HepG2 (cell line): ENCODE data around the gene MPZL3. TPM values are rescaled to one million over a fixed set of nuclear protein-coding genes. Genes with fewer than 3 reads are reported as not detected.

Experiments used
- ARNTL ChIP-seq: sonication (generic); formaldehyde crosslinking; IDR thresholded peaks from 2 replicates; pipeline ENCODE4 v1.4.0; 2020; ENCODE audit warnings: mild to moderate bottlenecking, missing genetic modification reagents
- ATF1 ChIP-seq: IDR thresholded peaks from 2 replicates; pipeline ENCODE4 v1.6.1; 2016; ENCODE audit warnings: mild to moderate bottlenecking, control low read depth
- BRF2 ChIP-seq: sonication (generic); formaldehyde crosslinking; IDR thresholded peaks from 2 replicates; pipeline ENCODE4 v1.8.1; 2022; ENCODE audit warnings: mild to moderate bottlenecking, missing genetic modification reagents
- FOSL2 ChIP-seq: sonication (generic); formaldehyde crosslinking; IDR thresholded peaks from 2 replicates; pipeline ENCODE4 v1.4.0; 2020; ENCODE audit warnings: missing genetic modification reagents
- FOXC1 ChIP-seq: sonication (generic); formaldehyde crosslinking; IDR thresholded peaks from 2 replicates; pipeline ENCODE4 v1.8.0; 2022; ENCODE audit warnings: mild to moderate bottlenecking, missing genetic modification reagents, borderline replicate concordance
- ISX ChIP-seq: sonication (generic); formaldehyde crosslinking; conservative IDR thresholded peaks from 2 replicates; pipeline ENCODE4 v1.5.0; 2020; ENCODE audit warnings: missing genetic modification reagents
- KAT8 ChIP-seq: IDR thresholded peaks from 2 replicates; pipeline ENCODE4 v1.6.1; 2016; ENCODE audit warnings: missing genetic modification reagents, missing compliant biosample characterization
- LCORL ChIP-seq, 2 experiments: fragments of 450-650 bp in 1 of 2; sonication (generic) in 1 of 2; formaldehyde crosslinking in 1 of 2; IDR thresholded peaks; 2 replicates each; pipeline versions ENCODE4 v1.5.0 to v1.6.1; 2017 to 2020; ENCODE audit warnings: antibody characterized with exemption in 1 of 2, missing genetic modification reagents in 1 of 2
- LRRFIP1 ChIP-seq: sonication (generic); formaldehyde crosslinking; conservative IDR thresholded peaks from 2 replicates; pipeline ENCODE4 v1.4.0; 2020; ENCODE audit warnings: missing genetic modification reagents
- MYC ChIP-seq: sonication (generic); formaldehyde crosslinking; IDR thresholded peaks from 2 replicates; pipeline ENCODE4 v1.9.0; 2021; ENCODE audit warnings: missing genetic modification reagents, borderline replicate concordance
- NR2F2 ChIP-seq: IDR thresholded peaks from 2 replicates; pipeline ENCODE4 v1.6.1; 2012; ENCODE audit warnings: low read depth, inconsistent platforms, borderline replicate concordance
- NR3C1 ChIP-seq: sonication (generic); formaldehyde crosslinking; IDR thresholded peaks from 2 replicates; pipeline ENCODE4 v1.4.0; 2020; ENCODE audit warnings: missing genetic modification reagents
- PAF1 ChIP-seq: IDR thresholded peaks from 2 replicates; pipeline ENCODE4 v1.6.1; 2016; ENCODE audit warnings: missing genetic modification reagents, missing compliant biosample characterization
- SNAPC5 ChIP-seq: sonication (generic); formaldehyde crosslinking; IDR thresholded peaks from 2 replicates; pipeline ENCODE4 v1.8.1; 2023; ENCODE audit warnings: mild to moderate bottlenecking, missing genetic modification reagents, borderline replicate concordance
- SRSF9 ChIP-seq: fragments of 200-400 bp; formaldehyde crosslinking; IDR thresholded peaks from 2 replicates; pipeline ENCODE4 v1.6.1; 2018; ENCODE audit warnings: borderline replicate concordance, mild to moderate bottlenecking, low read depth, low read length; ENCODE audit not compliant: insufficient read depth, poor library complexity, severe bottlenecking
- YEATS2 ChIP-seq: sonication (generic); formaldehyde crosslinking; IDR thresholded peaks from 2 replicates; pipeline ENCODE4 v1.4.0; 2020; ENCODE audit warnings: missing genetic modification reagents, borderline replicate concordance
- ZBTB2 ChIP-seq: sonication (generic); formaldehyde crosslinking; IDR thresholded peaks from 2 replicates; pipeline ENCODE4 v1.8.0; 2022; ENCODE audit warnings: low read depth, missing genetic modification reagents
- ZNF121 ChIP-seq: sonication (generic); formaldehyde crosslinking; IDR thresholded peaks from 2 replicates; pipeline ENCODE4 v1.5.0; 2020; ENCODE audit warnings: mild to moderate bottlenecking, missing genetic modification reagents
- ZNF180 ChIP-seq: sonication (generic); formaldehyde crosslinking; IDR thresholded peaks from 2 replicates; pipeline ENCODE4 v1.4.0; 2020; ENCODE audit warnings: low read depth, missing genetic modification reagents, borderline replicate concordance
- ZNF687 ChIP-seq: sonication (generic); formaldehyde crosslinking; IDR thresholded peaks from 2 replicates; pipeline ENCODE4 v1.5.1; 2020; ENCODE audit warnings: mild to moderate bottlenecking, missing genetic modification reagents, moderate library complexity
- ZNF768 ChIP-seq: sonication (generic); formaldehyde crosslinking; IDR thresholded peaks from 2 replicates; pipeline ENCODE4 v1.4.0; 2020; ENCODE audit warnings: missing genetic modification reagents
- ZNF777 ChIP-seq: sonication (generic); formaldehyde crosslinking; IDR thresholded peaks from 2 replicates; pipeline ENCODE4 v1.4.0; 2020; ENCODE audit warnings: missing genetic modification reagents
- ZSCAN12 ChIP-seq: sonication (generic); formaldehyde crosslinking; IDR thresholded peaks from 2 replicates; pipeline ENCODE4 v1.9.0; 2021; ENCODE audit warnings: mild to moderate bottlenecking, missing genetic modification reagents
- polyA plus RNA-seq, 8 experiments: library from polyadenylated mRNA; depleted of rRNA in 3 of 8; stranded (reverse) in 7 of 8; unstranded in 1 of 8; fragments of >200 nt; fragmentation: Illumina TruSeq in 4 of 8; extraction: Trizol in 4 of 8; gene quantifications; 2 replicates each; pipeline versions ENCODE4 v1.2.1 to v1.2.3, GENCODE V29; 2011 to 2016; ENCODE audit warnings: low read depth in 4 of 8, missing spikeins in 1 of 8, mixed read lengths in 1 of 8; ENCODE audit not compliant: insufficient read depth in 1 of 8
- total RNA-seq, 5 experiments: library from RNA; depleted of rRNA; stranded (reverse); fragments of >200 nt; fragmentation: Illumina TruSeq; extraction: Trizol; gene quantifications; 2 replicates each; pipeline ENCODE4 v1.2.3, GENCODE V29; 2016; ENCODE audit warnings: low read depth in 1 of 5

Gene MPZL3
- total and polyA plus RNA-seq, 2 of the 13 experiments (the other 11 are each of a cell fraction or from before 2014, with no cell fraction given), result 5.3 to 9.3 TPM

- peak; percentile 72 for TF ChIP-seq ZNF687 (CRISPR knock-in tag)
- TF ChIP-seq MYC (CRISPR knock-in tag), result peak; percentile 69; the same call in 1 of the 2 replicates
- TF ChIP-seq LRRFIP1 (CRISPR knock-in tag), result no peak
- no peak for TF ChIP-seq NR3C1 (CRISPR knock-in tag)
- TF ChIP-seq PAF1 (CRISPR knock-in tag), result no peak
- TF ChIP-seq BRF2 (CRISPR knock-in tag), result no peak
- TF ChIP-seq FOSL2 (CRISPR knock-in tag), result no peak
- TF ChIP-seq ZNF180 (CRISPR knock-in tag), result no peak
- no peak for TF ChIP-seq SNAPC5 (CRISPR knock-in tag)
- TF ChIP-seq ZSCAN12 (CRISPR knock-in tag), result no peak
- TF ChIP-seq FOXC1, result no peak
- TF ChIP-seq ATF1 (CRISPR knock-in tag), result no peak
- TF ChIP-seq NR2F2, result no peak
- no peak for TF ChIP-seq ZBTB2 (CRISPR knock-in tag)
- no peak for TF ChIP-seq LCORL (IDR thresholded peaks at IDR 0.05)
- no peak for TF ChIP-seq LCORL (CRISPR knock-in tag; IDR thresholded peaks at IDR 0.05)
- no peak for TF ChIP-seq YEATS2 (CRISPR knock-in tag)
- TF ChIP-seq ARNTL, result no peak
- TF ChIP-seq ISX (CRISPR knock-in tag), result no peak
- TF ChIP-seq KAT8 (CRISPR knock-in tag), result no peak
- TF ChIP-seq ZNF768 (CRISPR knock-in tag), result no peak; the same call in 1 of the 2 replicates
- no peak for TF ChIP-seq SRSF9
- peak; percentile 78 for TF ChIP-seq ZNF121
- TF ChIP-seq ZNF777, result no peak
Measured at GRCh38 chr11:118180300-118180703, 71.9 kb downstream of the MPZL3 start (continued).
